ENCODE results near the gene ADAMTSL3. TPM values are rescaled to one million over a fixed set of nuclear protein-coding genes. Genes with fewer than 3 reads are reported as not detected.
A peak's percentile ranks its signal among the peaks of the same experiment; 100 is the strongest.

ADAMTSL3 gene
- polyA plus RNA-seq, 1 experiment, result 0.05 TPM

- POLR2A ChIA-PET, result no interaction called here
- H3K9me3 ChIP-seq (ENCODE audit: control insufficient read depth, insufficient read depth, low read length), result peaks cover 6% of the 10 kb centered on the region; the same call in 1 of the 2 replicates
- H3K4me3 ChIP-seq (ENCODE audit: low read depth, low read length), result no peak overlapping the region
- TF ChIP-seq CTCF (IDR thresholded peaks at IDR 0.05; ENCODE audit: low read depth, low read length), result no peak
- peaks cover 31% of the 10 kb centered on the region for H3K27me3 ChIP-seq (ENCODE audit: control insufficient read depth, insufficient read depth, low read length)
- no peak for DNase-seq (ENCODE audit: low read depth, low spot score)
- H3K27ac ChIP-seq (ENCODE audit: low read depth, low read length), result no peak overlapping the region
- CTCF ChIA-PET, result no interaction called here
Observed at GRCh38 chr15:83656192-83656591, 2.3 kb downstream of the ADAMTSL3 start.

DNA sequence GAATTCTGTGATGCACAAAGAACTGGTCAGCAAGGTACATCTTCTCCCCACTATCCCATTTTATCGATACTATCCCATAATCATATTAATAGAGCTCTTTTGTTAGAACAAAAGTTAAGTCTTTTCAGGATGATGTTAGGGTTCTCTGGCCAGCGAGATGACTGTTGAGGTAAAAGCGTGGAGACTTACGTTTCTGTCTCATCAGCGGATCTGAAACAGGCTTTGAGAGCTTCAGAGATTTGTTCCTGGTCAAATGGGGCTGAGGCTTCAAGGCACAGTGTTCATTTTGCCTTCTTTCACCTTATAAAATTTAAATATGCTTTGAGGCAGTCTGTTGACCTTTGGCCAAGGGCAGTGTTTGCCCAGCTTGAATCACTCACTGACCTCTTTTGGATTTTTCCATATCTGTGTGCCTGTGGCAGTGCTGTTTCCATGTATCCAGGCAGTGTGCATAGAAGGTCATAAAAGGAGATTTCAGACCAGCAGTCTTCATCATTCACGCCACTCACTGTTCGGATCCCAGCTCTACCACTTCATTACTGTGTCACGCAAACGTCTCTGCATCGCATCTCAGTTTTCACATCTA lies 3.1 kb downstream of the ADAMTSL3 start:
- Histone ChIP-seq H3K27me3 (ENCODE audit: control insufficient read depth, insufficient read depth, low read length) (peaks cover 31% of the 10 kb centered on the region), H3K9me3 (ENCODE audit: control insufficient read depth, insufficient read depth, low read length) (peaks cover 6% of the 10 kb centered on the region; the same call in 1 of the 2 replicates), H3K27ac (ENCODE audit: low read depth, low read length) (no peak overlapping the region), H3K4me3 (ENCODE audit: low read depth, low read length) (no peak overlapping the region)
- no peak for DNase-seq (ENCODE audit: low read depth, low spot score)
- POLR2A ChIA-PET, result no interaction called here
- no peak for TF ChIP-seq CTCF (IDR thresholded peaks at IDR 0.05; ENCODE audit: low read depth, low read length)
- CTCF ChIA-PET, result no interaction called here

DNA sequence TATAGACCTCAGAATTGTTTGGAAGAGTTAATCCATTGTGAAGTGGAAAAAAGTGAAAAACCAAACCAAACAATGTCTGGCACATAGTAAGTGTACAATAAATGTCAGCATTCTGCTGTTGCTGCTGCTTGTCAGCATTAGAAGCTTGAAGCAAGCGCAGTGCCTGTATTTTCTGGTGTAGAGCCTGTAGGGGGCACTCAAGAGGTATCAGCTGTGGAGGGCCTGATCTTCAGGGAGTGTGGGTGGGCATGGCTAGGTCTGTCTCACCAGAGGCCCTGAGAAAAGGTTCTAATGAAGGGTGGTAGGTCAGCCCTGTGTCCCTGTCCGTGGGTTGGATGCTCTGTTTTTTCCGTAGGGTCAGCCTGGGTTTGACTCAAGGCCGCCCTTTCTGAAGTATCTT lies 3.6 kb downstream of the ADAMTSL3 start:
- no peak for DNase-seq (ENCODE audit: low read depth, low spot score)
- ChIA-PET POLR2A (no interaction called here), CTCF (no interaction called here)
- Histone ChIP-seq H3K27ac (ENCODE audit: low read depth, low read length) (no peak overlapping the region), H3K4me3 (ENCODE audit: low read depth, low read length) (no peak overlapping the region), H3K27me3 (ENCODE audit: control insufficient read depth, insufficient read depth, low read length) (peaks cover 31% of the 10 kb centered on the region), H3K9me3 (ENCODE audit: control insufficient read depth, insufficient read depth, low read length) (peaks cover 6% of the 10 kb centered on the region; the same call in 1 of the 2 replicates)
- TF ChIP-seq CTCF (IDR thresholded peaks at IDR 0.05; ENCODE audit: low read depth, low read length), result peak; percentile 13; the same call in 1 of the 2 replicates

GRCh38 chr15:83658430-83659416 lies 4.8 kb downstream of the ADAMTSL3 start:
- Histone ChIP-seq H3K4me3 (ENCODE audit: low read depth, low read length) (no peak overlapping the region), H3K27me3 (ENCODE audit: control insufficient read depth, insufficient read depth, low read length) (peaks cover 23% of the 10 kb centered on the region), H3K27ac (ENCODE audit: low read depth, low read length) (no peak overlapping the region), H3K9me3 (ENCODE audit: control insufficient read depth, insufficient read depth, low read length) (peaks cover 6% of the 10 kb centered on the region; the same call in 1 of the 2 replicates)
- CTCF ChIA-PET, result no interaction called here
- TF ChIP-seq CTCF (IDR thresholded peaks at IDR 0.05; ENCODE audit: low read depth, low read length), result no peak
- no peak for DNase-seq (ENCODE audit: low read depth, low spot score)
- POLR2A ChIA-PET, result interaction anchor here (0.6 kb wide), 1 partner anchor 761 kb away, joined by 3 read pairs; no protein-coding TSS in a partner anchor

DNA sequence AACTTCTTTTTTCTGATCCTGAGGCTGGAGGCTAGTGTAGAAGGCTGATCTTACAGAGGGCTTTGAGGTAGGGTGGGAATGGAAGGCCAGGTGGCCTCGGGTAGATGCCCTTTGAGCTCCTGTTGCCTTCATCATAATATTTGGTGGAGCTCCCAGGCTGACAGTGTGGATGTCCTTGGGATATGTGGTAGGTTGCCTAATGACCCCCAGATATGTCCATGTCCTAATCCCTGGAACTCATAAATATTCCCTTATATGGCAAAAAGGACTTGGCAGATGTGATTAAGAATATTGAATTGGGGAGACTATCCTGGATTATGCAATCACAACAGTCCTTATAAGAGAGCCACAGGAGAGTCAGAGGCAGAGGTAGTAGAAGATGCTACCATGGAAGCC lies 5.5 kb downstream of the ADAMTSL3 start:
- Histone ChIP-seq H3K9me3 (ENCODE audit: control insufficient read depth, insufficient read depth, low read length) (peaks cover 5% of the 10 kb centered on the region; the same call in 1 of the 2 replicates), H3K27me3 (ENCODE audit: control insufficient read depth, insufficient read depth, low read length) (peaks cover 19% of the 10 kb centered on the region), H3K27ac (ENCODE audit: low read depth, low read length) (no peak overlapping the region), H3K4me3 (ENCODE audit: low read depth, low read length) (no peak overlapping the region)
- TF ChIP-seq CTCF (IDR thresholded peaks at IDR 0.05; ENCODE audit: low read depth, low read length), result no peak
- POLR2A ChIA-PET, result no interaction called here
- CTCF ChIA-PET, result no interaction called here
- no peak for DNase-seq (ENCODE audit: low read depth, low spot score)

All from AG04450 (cell line).